ENCODE measurements around the gene IL1RN.

- TF ChIP-seq, protein P1, sequence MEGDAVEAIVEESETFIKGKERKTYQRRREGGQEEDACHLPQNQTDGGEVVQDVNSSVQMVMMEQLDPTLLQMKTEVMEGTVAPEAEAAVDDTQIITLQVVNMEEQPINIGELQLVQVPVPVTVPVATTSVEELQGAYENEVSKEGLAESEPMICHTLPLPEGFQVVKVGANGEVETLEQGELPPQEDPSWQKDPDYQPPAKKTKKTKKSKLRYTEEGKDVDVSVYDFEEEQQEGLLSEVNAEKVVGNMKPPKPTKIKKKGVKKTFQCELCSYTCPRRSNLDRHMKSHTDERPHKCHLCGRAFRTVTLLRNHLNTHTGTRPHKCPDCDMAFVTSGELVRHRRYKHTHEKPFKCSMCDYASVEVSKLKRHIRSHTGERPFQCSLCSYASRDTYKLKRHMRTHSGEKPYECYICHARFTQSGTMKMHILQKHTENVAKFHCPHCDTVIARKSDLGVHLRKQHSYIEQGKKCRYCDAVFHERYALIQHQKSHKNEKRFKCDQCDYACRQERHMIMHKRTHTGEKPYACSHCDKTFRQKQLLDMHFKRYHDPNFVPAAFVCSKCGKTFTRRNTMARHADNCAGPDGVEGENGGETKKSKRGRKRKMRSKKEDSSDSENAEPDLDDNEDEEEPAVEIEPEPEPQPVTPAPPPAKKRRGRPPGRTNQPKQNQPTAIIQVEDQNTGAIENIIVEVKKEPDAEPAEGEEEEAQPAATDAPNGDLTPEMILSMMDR (IDR thresholded peaks at IDR 0.05; ENCODE audit: poor library complexity, severe bottlenecking), result no peak
- TF ChIP-seq TAF1 (IDR thresholded peaks at IDR 0.05; ENCODE audit: low read depth), result no peak
- no peak for TF ChIP-seq EZH2 (IDR thresholded peaks at IDR 0.05; ENCODE audit: borderline replicate concordance, insufficient read depth, low read length, poor library complexity, severe bottlenecking)
- TF ChIP-seq, protein P2, sequence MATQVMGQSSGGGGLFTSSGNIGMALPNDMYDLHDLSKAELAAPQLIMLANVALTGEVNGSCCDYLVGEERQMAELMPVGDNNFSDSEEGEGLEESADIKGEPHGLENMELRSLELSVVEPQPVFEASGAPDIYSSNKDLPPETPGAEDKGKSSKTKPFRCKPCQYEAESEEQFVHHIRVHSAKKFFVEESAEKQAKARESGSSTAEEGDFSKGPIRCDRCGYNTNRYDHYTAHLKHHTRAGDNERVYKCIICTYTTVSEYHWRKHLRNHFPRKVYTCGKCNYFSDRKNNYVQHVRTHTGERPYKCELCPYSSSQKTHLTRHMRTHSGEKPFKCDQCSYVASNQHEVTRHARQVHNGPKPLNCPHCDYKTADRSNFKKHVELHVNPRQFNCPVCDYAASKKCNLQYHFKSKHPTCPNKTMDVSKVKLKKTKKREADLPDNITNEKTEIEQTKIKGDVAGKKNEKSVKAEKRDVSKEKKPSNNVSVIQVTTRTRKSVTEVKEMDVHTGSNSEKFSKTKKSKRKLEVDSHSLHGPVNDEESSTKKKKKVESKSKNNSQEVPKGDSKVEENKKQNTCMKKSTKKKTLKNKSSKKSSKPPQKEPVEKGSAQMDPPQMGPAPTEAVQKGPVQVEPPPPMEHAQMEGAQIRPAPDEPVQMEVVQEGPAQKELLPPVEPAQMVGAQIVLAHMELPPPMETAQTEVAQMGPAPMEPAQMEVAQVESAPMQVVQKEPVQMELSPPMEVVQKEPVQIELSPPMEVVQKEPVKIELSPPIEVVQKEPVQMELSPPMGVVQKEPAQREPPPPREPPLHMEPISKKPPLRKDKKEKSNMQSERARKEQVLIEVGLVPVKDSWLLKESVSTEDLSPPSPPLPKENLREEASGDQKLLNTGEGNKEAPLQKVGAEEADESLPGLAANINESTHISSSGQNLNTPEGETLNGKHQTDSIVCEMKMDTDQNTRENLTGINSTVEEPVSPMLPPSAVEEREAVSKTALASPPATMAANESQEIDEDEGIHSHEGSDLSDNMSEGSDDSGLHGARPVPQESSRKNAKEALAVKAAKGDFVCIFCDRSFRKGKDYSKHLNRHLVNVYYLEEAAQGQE (IDR thresholded peaks at IDR 0.05; ENCODE audit: borderline replicate concordance), result no peak
- no peak for TF ChIP-seq SMC3 (conservative IDR thresholded peaks at IDR 0.05; ENCODE audit: poor library complexity)
These were observed 2.2 kb upstream of the IL1RN start for GRCh38 chr2:113124984-113125855.

All from neural cell (in vitro differentiated cells).